SK-N-SH (cell line): Measurements from ENCODE around the gene IL31.

Source experiments
- CTCF ChIP-seq: fragments of 200-600 bp; sonication (generic); IDR thresholded peaks from 2 replicates; pipeline ENCODE4 v1.6.1; 2017; ENCODE audit warnings: antibody characterized with exemption, mild to moderate bottlenecking, moderate library complexity
- EP300 ChIP-seq, 2 experiments: IDR thresholded peaks; 2 replicates each; pipeline versions ENCODE4 v1.4.0 to v1.6.1; 2012; ENCODE audit warnings: borderline replicate concordance in 1 of 2, low read depth in 1 of 2, low read length in 1 of 2
- EZH2phosphoT487 ChIP-seq: fragments of 200-600 bp; sonication (generic); IDR thresholded peaks from 2 replicates; pipeline ENCODE4 v1.6.1; 2017; ENCODE audit warnings: low read depth, mixed run types, mild to moderate bottlenecking, antibody characterized with exemption, moderate library complexity, borderline replicate concordance
- POLR2AphosphoS5 ChIP-seq: IDR thresholded peaks from 2 replicates; pipeline ENCODE4 v1.6.1; 2012; ENCODE audit warnings: low read depth, low read length
- REST ChIP-seq: IDR thresholded peaks from 2 replicates; pipeline ENCODE4 v1.6.1; 2012; ENCODE audit warnings: mild to moderate bottlenecking, low read depth, low read length, moderate library complexity
- TCF12 ChIP-seq: IDR thresholded peaks from 2 replicates; pipeline ENCODE4 v1.4.0; 2012
- TEAD4 ChIP-seq: IDR thresholded peaks from 2 replicates; pipeline ENCODE4 v1.4.0; 2012; ENCODE audit warnings: mild to moderate bottlenecking, borderline replicate concordance; ENCODE audit not compliant: insufficient read depth
- YY1 ChIP-seq: IDR thresholded peaks from 2 replicates; pipeline ENCODE4 v1.4.0; 2012; ENCODE audit warnings: low read depth, mild to moderate bottlenecking
- ZBTB33 ChIP-seq: IDR thresholded peaks from 2 replicates; pipeline ENCODE4 v1.4.0; 2012; ENCODE audit warnings: low read depth, borderline replicate concordance

- TF ChIP-seq TEAD4 (no peak), CTCF (no peak), EP300 (IDR thresholded peaks at IDR 0.05; ENCODE audit: borderline replicate concordance in 1 of 2, low read depth in 1 of 2, low read length in 1 of 2) (no peak), YY1 (no peak), POLR2AphosphoS5 (no peak), ZBTB33 (no peak), EZH2phosphoT487 (no peak), REST (no peak), TCF12 (no peak)
Observed at GRCh38 chr12:122161682-122162081, 12.3 kb downstream of the IL31 start.
